NCI-H1048 (cell line): Measurements from ENCODE around the gene PIBF1.
"Not testable (repeated sequence)": the region's sequence is repeated elsewhere in the genome, so short reads cannot be mapped to it uniquely, and the experiment has no call there.

Experiments used
- DNase-seq: peaks from one replicate; lab custom pipeline; 2025; lab: John Stamatoyannopoulos, UW

PIBF1 gene

DNA sequence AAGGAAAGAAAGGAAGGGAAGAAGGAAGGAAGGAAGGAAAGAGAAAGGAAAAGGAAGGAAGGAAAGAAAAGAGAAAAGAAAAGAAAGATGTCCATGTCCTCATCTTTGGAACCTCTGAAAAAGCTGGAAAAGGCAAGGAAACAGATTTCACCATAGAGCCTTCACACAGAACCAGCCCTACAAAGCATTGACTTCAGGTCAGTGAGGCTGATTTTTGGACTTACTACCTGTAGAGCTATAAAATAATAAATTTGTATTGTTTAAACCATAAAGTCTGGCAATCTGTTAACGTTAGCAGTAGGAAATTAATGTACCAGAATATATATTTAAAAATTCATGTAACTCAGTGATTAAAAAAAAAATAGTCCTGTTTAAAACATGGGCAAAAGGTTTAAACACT lies 130.0 kb downstream of the PIBF1 start:
- no peak for DNase-seq

- DNase-seq: no peak
Observed at GRCh38 chr13:72920097-72920496, 138.2 kb downstream of the PIBF1 start.

DNA sequence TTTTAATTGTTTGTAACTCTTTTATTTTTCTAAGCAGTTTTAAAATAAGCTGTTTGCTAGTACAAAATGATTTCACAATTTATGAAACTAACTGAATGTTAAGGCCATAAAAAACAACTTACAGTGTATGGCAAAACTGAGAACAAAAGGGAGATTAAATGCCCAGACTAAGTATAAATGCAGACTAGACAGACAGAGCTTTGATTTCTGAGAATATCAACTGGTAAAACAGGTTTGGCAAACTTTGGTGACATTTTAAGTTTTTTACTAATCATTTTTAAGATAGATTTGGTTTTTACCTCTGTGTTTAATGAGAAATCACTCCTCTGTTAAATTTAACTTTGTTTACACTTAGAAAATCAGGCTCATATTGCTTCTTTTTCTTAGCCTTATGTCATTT lies 149.4 kb downstream of the PIBF1 start:
- no peak for DNase-seq

DNA sequence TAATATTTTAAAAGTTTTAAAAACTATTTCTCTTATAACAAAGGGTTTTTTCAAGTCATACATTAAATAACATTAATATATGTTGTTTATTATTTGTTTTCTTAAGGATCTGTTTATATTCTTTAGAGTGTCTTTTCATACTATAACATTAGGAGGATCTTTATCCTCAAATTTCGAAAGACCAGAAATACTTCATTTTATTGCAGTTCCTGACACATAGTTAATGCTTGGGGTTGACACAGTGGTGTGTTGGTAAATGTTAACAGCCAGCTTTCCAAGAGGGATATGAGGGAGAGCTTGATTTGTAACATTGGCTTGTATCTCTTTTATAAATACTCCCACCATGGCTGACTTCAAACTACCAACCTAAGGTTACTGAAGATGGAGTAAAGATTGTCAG lies 150.3 kb downstream of the PIBF1 start:
- DNase-seq: no peak

- DNase-seq: not testable (repeated sequence)
Observed at GRCh38 chr13:72946267-72946666, 164.3 kb downstream of the PIBF1 start.

DNA sequence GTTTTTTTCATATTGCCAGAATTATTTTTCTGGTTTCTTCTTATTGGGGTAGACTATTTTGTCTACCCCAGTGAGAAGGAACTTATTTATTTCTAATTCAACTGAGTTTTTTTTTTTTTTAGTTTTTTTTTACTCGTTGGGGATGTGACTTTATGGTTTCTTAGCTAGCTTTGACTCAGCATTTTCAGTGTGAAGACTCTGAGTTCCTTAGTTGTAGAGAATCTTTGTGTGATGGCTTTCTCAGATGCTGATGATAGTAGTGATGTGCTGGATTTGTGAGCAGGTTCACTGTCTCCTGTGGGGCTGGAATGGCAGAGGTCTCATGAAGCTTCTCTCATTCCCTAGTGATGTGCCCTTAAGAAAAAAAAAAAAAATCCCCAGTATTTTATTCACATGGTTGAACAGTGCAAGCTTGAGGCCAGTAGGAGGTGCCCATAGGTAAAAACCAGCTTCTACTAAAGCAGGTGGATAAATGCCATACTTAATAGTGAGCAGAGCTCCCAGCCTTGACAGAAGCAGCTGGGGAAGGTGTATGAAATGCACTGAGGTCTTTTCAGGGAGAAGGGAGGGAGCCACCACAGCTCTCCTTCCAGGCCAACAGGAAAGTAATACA lies 170.7 kb downstream of the PIBF1 start:
- DNase-seq: no peak

- DNase-seq: no peak
Observed at GRCh38 chr13:72953391-72953965, 171.5 kb downstream of the PIBF1 start.

DNA sequence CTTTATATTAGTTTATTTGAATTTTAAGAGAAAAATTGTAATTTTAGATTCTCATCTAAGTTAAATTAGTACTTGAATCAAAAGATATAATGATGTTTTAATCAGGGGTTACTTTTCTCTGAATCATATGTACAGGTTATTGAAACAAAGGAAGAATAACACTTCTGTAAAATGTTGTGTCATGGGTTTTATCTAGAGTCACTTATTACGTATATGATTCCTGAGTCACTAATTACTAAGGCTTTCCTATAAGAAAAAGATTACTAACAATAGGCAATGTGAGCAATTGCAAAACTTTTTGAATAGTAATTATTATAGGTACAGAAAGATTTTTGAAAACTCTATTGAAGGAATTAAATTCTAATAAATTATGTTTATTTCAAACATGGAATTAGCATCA lies 177.7 kb downstream of the PIBF1 start:
- no peak for DNase-seq

GRCh38 chr13:72960114-72960513 lies 178.2 kb downstream of the PIBF1 start:
- no peak for DNase-seq

DNA sequence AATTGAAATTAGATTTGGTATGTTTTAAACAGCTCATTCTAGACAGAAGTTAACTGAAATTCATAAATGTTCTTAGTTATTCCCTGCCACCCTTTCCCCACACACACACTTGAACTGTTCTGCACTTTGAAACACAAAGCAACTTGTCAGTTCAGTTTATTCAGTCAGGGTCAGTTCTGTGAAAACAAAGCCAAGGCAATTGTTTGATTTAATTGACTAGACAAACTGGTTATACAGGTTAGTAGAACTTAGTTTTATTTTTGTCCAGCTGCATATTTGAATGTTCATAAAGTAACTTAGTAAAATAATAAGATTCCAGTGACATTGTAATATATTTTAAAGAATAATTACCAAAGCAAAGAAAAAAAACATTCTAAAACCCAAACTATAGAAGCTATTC lies 178.6 kb downstream of the PIBF1 start:
- peak; percentile 28 for DNase-seq

- no peak for DNase-seq
Observed at GRCh38 chr13:72963762-72964161, 181.8 kb downstream of the PIBF1 start.

GRCh38 chr13:72970301-72970880 lies 188.5 kb downstream of the PIBF1 start:
- no peak for DNase-seq

- no peak for DNase-seq
Observed at GRCh38 chr13:72970956-72971355, 189.0 kb downstream of the PIBF1 start.

DNA sequence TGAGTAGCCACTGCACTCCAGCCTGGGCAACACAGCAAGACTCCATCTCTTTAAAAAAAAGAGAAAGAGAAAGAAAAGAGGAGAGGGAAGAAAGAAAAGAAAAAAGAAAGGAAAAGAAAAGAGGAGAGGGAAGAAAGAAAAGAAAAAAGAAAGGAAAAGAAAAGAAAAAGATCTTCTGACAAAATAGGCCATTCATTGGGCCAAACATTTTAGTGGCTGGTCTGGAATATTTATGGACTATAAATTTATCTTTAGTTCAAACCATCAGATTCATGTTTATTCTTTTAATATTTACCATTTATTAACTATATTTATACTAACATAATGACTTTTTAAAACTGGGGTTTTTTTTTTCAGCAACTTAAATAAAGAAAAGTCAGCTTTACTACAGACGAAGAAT lies 191.3 kb downstream of the PIBF1 start:
- no peak for DNase-seq

- no peak for DNase-seq
Observed at GRCh38 chr13:72983085-72983768, 201.3 kb downstream of the PIBF1 start.

DNA sequence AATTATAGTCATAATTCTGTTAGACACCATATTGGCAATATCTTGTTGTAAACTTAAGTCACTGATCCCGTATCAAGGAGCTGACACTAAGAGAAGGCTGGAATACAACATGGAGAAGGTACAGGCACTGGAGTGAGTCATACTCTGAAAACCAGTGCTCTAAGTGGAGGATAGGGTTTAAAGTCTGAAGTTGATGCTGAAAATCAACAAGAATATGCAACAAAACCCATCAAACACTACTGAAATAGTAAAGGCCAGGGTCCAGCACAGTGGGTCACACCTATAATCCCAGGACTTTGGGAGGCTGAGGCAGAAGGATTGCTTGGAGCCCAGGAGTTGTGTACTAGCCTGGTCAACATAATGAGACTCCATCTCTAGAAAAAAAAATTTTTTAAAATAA lies 203.7 kb downstream of the PIBF1 start:
- no peak for DNase-seq

GRCh38 chr13:72986197-72986596 lies 204.3 kb downstream of the PIBF1 start:
- no peak for DNase-seq

DNA sequence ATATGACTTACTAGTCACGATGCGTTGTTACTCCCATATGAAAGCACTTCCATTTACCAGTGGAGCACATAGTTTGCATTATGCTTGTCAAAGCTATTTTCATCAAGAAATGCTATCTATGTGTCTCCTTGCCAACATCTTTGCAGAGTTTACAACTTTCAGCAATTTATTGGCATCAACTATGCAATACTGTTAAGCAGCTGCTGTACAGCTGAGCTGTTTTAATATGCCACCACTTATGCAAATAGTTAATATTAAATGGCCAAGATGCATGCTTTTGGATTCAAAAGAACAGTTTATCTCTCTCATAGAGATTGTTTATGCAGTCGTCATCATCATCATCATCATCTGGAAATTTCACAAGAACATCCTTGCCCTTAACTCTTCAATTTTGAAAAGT lies 209.0 kb downstream of the PIBF1 start:
- no peak for DNase-seq

GRCh38 chr13:72998012-72998411 lies 216.1 kb downstream of the PIBF1 start:
- DNase-seq: no peak

GRCh38 chr13:73000027-73000674 lies 218.2 kb downstream of the PIBF1 start:
- DNase-seq: no peak

DNA sequence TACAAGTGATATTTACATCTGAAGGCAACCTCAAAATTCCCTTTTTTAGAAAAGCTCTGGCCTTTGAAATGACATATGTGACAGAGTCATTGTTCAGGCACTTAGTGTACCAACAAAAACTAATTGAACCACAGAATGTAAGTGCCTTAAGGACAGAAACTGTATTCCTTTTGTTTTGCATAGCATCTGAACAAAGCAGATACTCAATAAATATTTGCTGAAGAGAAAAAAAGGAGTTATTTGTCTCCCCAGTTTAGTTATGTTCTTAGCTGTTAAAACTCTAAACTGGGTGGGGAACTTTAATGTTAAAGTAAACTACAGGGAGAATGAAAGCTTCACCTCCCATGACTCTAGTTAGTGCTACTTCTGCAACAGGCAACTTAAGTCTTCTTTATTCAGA lies 220.0 kb downstream of the PIBF1 start:
- DNase-seq: no peak

DNA sequence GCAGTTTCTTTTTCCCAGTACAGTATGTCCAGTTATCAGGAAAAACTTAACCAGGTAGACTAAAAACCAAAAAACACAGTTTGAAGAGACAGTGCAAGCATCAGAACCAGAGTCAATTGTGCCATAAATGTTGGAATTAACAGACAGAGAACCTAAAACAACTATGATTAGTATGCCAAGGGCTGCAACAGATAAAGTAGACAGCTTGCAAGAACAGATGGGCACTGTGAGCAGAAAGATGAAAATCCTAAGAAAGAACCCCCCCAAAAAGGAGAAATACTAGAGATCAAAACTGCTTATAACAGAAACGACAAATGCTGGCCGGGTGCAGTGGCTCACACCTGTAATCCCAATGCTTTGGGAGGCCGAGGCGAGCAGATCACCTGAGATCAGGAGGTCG lies 229.8 kb downstream of the PIBF1 start:
- DNase-seq: no peak

DNA sequence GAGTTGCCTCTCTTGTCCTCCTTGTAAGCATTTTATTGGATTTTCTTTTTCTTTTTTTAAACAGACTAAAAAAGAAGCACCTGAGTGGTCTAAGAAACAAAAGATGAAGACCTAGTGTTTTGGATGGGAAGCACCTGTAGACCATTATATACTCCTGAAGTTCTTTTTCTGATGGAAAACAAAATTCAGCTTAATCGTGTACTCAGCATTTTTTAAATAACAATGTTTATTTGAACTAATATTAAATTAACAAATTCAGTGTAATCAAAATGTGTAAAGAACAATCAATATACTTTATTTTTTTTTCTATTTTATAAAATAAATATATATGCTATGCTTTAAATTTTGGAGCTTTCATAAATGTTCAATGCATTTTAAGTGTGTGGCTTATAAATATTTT lies 233.9 kb downstream of the PIBF1 start:
- DNase-seq: no peak
